HepG2 (cell line): ENCODE measurements around the gene CENPE. TPM values are rescaled to one million over a fixed set of nuclear protein-coding genes. Genes with fewer than 3 reads are reported as not detected.

Experiments
- GABPB1 ChIP-seq: IDR thresholded peaks from 2 replicates; pipeline ENCODE4 v1.6.1; 2016; ENCODE audit warnings: mild to moderate bottlenecking, missing genetic modification reagents, moderate library complexity, missing compliant biosample characterization
- NCOA5 ChIP-seq: sonication (generic); formaldehyde crosslinking; IDR thresholded peaks from 2 replicates; pipeline ENCODE4 v1.4.0; 2020; ENCODE audit warnings: missing genetic modification reagents
- NFKB2 ChIP-seq: sonication (generic); formaldehyde crosslinking; IDR thresholded peaks from 2 replicates; pipeline ENCODE4 v1.4.0; 2020; ENCODE audit warnings: missing genetic modification reagents, borderline replicate concordance
- NFYC ChIP-seq: IDR thresholded peaks from 2 replicates; pipeline ENCODE4 v1.6.1; 2016; ENCODE audit warnings: missing genetic modification reagents, missing compliant biosample characterization
- POLR2A ChIP-seq, 2 experiments: IDR thresholded peaks; 2 replicates each; pipeline ENCODE4 v1.6.1; 2011; ENCODE audit warnings: low read depth in 2 of 2, low read length in 2 of 2, mild to moderate bottlenecking in 1 of 2, moderate library complexity in 1 of 2; ENCODE audit not compliant: insufficient read depth in 1 of 2
- RBM22 ChIP-seq: fragments of 200-400 bp; formaldehyde crosslinking; optimal IDR thresholded peaks from 2 replicates; pipeline ENCODE3; 2017; ENCODE audit warnings: mild to moderate bottlenecking, low read length, moderate library complexity
- SKI ChIP-seq: fragments of 450-650 bp; IDR thresholded peaks from one replicate; pipeline ENCODE4 v1.6.1; 2018; ENCODE audit warnings: mild to moderate bottlenecking; ENCODE audit not compliant: partially characterized antibody
- SNAPC2 ChIP-seq: sonication (generic); formaldehyde crosslinking; IDR thresholded peaks from 2 replicates; pipeline ENCODE4 v1.8.1; 2022; ENCODE audit warnings: mild to moderate bottlenecking, missing genetic modification reagents
- ZBTB1 ChIP-seq: sonication (generic); formaldehyde crosslinking; IDR thresholded peaks from 2 replicates; pipeline ENCODE4 v1.4.0; 2020; ENCODE audit warnings: missing genetic modification reagents, borderline replicate concordance
- ZHX1 ChIP-seq: sonication (generic); formaldehyde crosslinking; IDR thresholded peaks from 2 replicates; pipeline ENCODE4 v1.8.1; 2022; ENCODE audit warnings: low read depth, mild to moderate bottlenecking, missing genetic modification reagents
- ZNF230 ChIP-seq: sonication (generic); formaldehyde crosslinking; IDR thresholded peaks from 2 replicates; pipeline ENCODE4 v1.4.0; 2020; ENCODE audit warnings: mild to moderate bottlenecking, missing genetic modification reagents
- ZNF260 ChIP-seq: sonication (generic); formaldehyde crosslinking; IDR thresholded peaks from 2 replicates; pipeline ENCODE4 v1.4.0; 2020; ENCODE audit warnings: missing genetic modification reagents, low read depth, mild to moderate bottlenecking, borderline replicate concordance
- ZNF34 ChIP-seq: sonication (generic); formaldehyde crosslinking; IDR thresholded peaks from 2 replicates; pipeline ENCODE4 v1.4.0; 2020; ENCODE audit warnings: mild to moderate bottlenecking, missing genetic modification reagents, borderline replicate concordance
- ZNF441 ChIP-seq: sonication (generic); formaldehyde crosslinking; IDR thresholded peaks from 2 replicates; pipeline ENCODE4 v1.7.0; 2021; ENCODE audit warnings: missing genetic modification reagents, borderline replicate concordance
- ZNF550 ChIP-seq: sonication (generic); formaldehyde crosslinking; IDR thresholded peaks from 2 replicates; pipeline ENCODE4 v1.4.0; 2020; ENCODE audit warnings: mild to moderate bottlenecking, missing genetic modification reagents, borderline replicate concordance
- ZNF597 ChIP-seq: sonication (generic); formaldehyde crosslinking; IDR thresholded peaks from 2 replicates; pipeline ENCODE4 v1.5.0; 2020; ENCODE audit warnings: missing genetic modification reagents
- ZNF713 ChIP-seq: sonication (generic); formaldehyde crosslinking; IDR thresholded peaks from 2 replicates; pipeline ENCODE4 v1.4.0; 2020; ENCODE audit warnings: mild to moderate bottlenecking, missing genetic modification reagents
- ZSCAN30 ChIP-seq: sonication (generic); formaldehyde crosslinking; IDR thresholded peaks from 2 replicates; pipeline ENCODE4 v1.5.0; 2020; ENCODE audit warnings: mild to moderate bottlenecking, missing genetic modification reagents
- polyA plus RNA-seq, 8 experiments: library from polyadenylated mRNA; depleted of rRNA in 3 of 8; stranded (reverse) in 7 of 8; unstranded in 1 of 8; fragments of >200 nt; fragmentation: Illumina TruSeq in 4 of 8; extraction: Trizol in 4 of 8; gene quantifications; 2 replicates each; pipeline versions ENCODE4 v1.2.1 to v1.2.3, GENCODE V29; 2011 to 2016; ENCODE audit warnings: low read depth in 4 of 8, missing spikeins in 1 of 8, mixed read lengths in 1 of 8; ENCODE audit not compliant: insufficient read depth in 1 of 8
- total RNA-seq, 5 experiments: library from RNA; depleted of rRNA; stranded (reverse); fragments of >200 nt; fragmentation: Illumina TruSeq; extraction: Trizol; gene quantifications; 2 replicates each; pipeline ENCODE4 v1.2.3, GENCODE V29; 2016; ENCODE audit warnings: low read depth in 1 of 5
- TF ChIP-seq, protein P1 (sequence below): sonication (generic); formaldehyde crosslinking; IDR thresholded peaks from 2 replicates; pipeline ENCODE4 v1.4.0; 2020; ENCODE audit warnings: mild to moderate bottlenecking, low read depth, missing genetic modification reagents
- TF ChIP-seq, protein P2 (sequence below): sonication (generic); formaldehyde crosslinking; conservative IDR thresholded peaks from 2 replicates; pipeline ENCODE4 v1.4.0; 2020; ENCODE audit warnings: missing genetic modification reagents
- TF ChIP-seq, protein P3 (sequence below): sonication (generic); formaldehyde crosslinking; IDR thresholded peaks from 2 replicates; pipeline ENCODE4 v1.9.0; 2021; ENCODE audit warnings: missing genetic modification reagents, mild to moderate bottlenecking, borderline replicate concordance

Gene CENPE
- total and polyA plus RNA-seq, 2 of the 13 experiments (the other 11 are each of a cell fraction or from before 2014, with no cell fraction given): 2.1 to 19.8 TPM

GRCh38 chr4:103075894-103076746 lies 122.0 kb downstream of the CENPE start (continued):
- no peak for TF ChIP-seq SNAPC2 (CRISPR knock-in tag)
- no peak for TF ChIP-seq ZNF34
- TF ChIP-seq POLR2A (IDR thresholded peaks at IDR 0.05; ENCODE audit: insufficient read depth in 1 of 2, low read depth in 2 of 2, low read length in 2 of 2): peak; percentile 62 to 72
- TF ChIP-seq ZSCAN30 (CRISPR knock-in tag): peak; percentile 8; the same call in 1 of the 2 replicates
- peak; percentile 74; the same call in 1 of the 2 replicates for TF ChIP-seq GABPB1 (CRISPR knock-in tag)
- TF ChIP-seq, protein P1, sequence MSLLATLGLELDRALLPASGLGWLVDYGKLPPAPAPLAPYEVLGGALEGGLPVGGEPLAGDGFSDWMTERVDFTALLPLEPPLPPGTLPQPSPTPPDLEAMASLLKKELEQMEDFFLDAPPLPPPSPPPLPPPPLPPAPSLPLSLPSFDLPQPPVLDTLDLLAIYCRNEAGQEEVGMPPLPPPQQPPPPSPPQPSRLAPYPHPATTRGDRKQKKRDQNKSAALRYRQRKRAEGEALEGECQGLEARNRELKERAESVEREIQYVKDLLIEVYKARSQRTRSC: no peak
- TF ChIP-seq, protein P2, sequence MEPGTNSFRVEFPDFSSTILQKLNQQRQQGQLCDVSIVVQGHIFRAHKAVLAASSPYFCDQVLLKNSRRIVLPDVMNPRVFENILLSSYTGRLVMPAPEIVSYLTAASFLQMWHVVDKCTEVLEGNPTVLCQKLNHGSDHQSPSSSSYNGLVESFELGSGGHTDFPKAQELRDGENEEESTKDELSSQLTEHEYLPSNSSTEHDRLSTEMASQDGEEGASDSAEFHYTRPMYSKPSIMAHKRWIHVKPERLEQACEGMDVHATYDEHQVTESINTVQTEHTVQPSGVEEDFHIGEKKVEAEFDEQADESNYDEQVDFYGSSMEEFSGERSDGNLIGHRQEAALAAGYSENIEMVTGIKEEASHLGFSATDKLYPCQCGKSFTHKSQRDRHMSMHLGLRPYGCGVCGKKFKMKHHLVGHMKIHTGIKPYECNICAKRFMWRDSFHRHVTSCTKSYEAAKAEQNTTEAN: no peak
- no peak for TF ChIP-seq NFYC (CRISPR knock-in tag)
- TF ChIP-seq ZBTB1 (CRISPR knock-in tag): no peak
- peak; percentile 88; the same call in 1 of the 2 replicates for TF ChIP-seq NFKB2 (CRISPR knock-in tag)
- no peak for TF ChIP-seq ZNF260 (CRISPR knock-in tag)
- no peak for TF ChIP-seq ZNF597
- TF ChIP-seq SKI: no peak
- no peak for TF ChIP-seq ZHX1 (CRISPR knock-in tag)
- no peak for TF ChIP-seq ZNF550 (CRISPR knock-in tag)
- no peak for TF ChIP-seq NCOA5 (CRISPR knock-in tag)
- TF ChIP-seq, protein P3, sequence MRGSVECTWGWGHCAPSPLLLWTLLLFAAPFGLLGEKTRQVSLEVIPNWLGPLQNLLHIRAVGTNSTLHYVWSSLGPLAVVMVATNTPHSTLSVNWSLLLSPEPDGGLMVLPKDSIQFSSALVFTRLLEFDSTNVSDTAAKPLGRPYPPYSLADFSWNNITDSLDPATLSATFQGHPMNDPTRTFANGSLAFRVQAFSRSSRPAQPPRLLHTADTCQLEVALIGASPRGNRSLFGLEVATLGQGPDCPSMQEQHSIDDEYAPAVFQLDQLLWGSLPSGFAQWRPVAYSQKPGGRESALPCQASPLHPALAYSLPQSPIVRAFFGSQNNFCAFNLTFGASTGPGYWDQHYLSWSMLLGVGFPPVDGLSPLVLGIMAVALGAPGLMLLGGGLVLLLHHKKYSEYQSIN (CRISPR knock-in tag): no peak
- TF ChIP-seq ZNF230 (CRISPR knock-in tag): peak; percentile 82
- peak; percentile 47; the same call in 1 of the 2 replicates for TF ChIP-seq ZNF441
- TF ChIP-seq ZNF713 (CRISPR knock-in tag): 0 out of 2 replicates have a peak, but pooled peaks have one; percentile 35
- no peak for TF ChIP-seq RBM22
